Fibroblast of skin of left quadriceps (primary cell): ENCODE measurements around the gene FGF10.

ENCODE experiments used
- DNase-seq, 2 experiments: peaks; one replicate each; pipeline ENCODE4 v3.0.0-alpha.2; 2013; ENCODE audit warnings: low read depth in 2 of 2

The FGF10 gene

GRCh38 chr5:44257653-44258365 lies 131.4 kb downstream of the FGF10 start:
- no peak for DNase-seq

GRCh38 chr5:44257221-44257620 lies 132.0 kb downstream of the FGF10 start:
- DNase-seq, result no peak
